Measurements from ENCODE around the gene CAP1.

DNA sequence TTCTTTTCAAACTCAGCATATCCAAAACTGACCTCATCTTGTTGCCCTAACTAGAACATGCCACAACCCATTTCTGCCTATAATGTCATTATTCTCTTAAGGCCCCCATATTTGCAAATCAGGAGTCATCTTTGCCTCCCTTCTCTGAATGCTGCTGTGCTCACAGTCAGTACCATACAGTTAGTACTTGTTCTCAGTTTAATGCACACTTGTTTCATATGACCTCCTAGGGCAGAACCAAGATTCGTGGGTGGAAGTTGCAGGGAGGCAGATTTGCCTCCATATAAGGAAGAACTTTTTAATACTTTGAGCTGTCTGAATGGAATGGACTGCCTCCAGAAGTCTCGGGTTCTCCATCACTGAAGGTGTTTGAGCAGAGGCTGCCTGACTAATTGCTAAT is 9.2 kb downstream of the CAP1 start:
- TF ChIP-seq SMC3 (conservative IDR thresholded peaks at IDR 0.05; ENCODE audit: insufficient read depth, low read depth, low read length) (no peak), KAT8 (IDR thresholded peaks at IDR 0.05; ENCODE audit: low read depth) (no peak), ZNF143 (CRISPR knock-in tag; IDR thresholded peaks at IDR 0.05) (no peak), FOXA3 (CRISPR knock-in tag; conservative IDR thresholded peaks at IDR 0.05 in 1 of 2, IDR thresholded peaks at IDR 0.05 in 1 of 2) (no peak), POLR2AphosphoS5 (IDR thresholded peaks at IDR 0.05; ENCODE audit: control insufficient read depth, insufficient read depth, low read depth, low read length) (no peak), RBBP5 (IDR thresholded peaks at IDR 0.05; ENCODE audit: borderline replicate concordance, insufficient read depth, low read length, poor library complexity, severe bottlenecking) (no peak), NUFIP1 (IDR thresholded peaks at IDR 0.05; ENCODE audit: partially characterized antibody) (no peak)
- TF ChIP-seq, protein P1, sequence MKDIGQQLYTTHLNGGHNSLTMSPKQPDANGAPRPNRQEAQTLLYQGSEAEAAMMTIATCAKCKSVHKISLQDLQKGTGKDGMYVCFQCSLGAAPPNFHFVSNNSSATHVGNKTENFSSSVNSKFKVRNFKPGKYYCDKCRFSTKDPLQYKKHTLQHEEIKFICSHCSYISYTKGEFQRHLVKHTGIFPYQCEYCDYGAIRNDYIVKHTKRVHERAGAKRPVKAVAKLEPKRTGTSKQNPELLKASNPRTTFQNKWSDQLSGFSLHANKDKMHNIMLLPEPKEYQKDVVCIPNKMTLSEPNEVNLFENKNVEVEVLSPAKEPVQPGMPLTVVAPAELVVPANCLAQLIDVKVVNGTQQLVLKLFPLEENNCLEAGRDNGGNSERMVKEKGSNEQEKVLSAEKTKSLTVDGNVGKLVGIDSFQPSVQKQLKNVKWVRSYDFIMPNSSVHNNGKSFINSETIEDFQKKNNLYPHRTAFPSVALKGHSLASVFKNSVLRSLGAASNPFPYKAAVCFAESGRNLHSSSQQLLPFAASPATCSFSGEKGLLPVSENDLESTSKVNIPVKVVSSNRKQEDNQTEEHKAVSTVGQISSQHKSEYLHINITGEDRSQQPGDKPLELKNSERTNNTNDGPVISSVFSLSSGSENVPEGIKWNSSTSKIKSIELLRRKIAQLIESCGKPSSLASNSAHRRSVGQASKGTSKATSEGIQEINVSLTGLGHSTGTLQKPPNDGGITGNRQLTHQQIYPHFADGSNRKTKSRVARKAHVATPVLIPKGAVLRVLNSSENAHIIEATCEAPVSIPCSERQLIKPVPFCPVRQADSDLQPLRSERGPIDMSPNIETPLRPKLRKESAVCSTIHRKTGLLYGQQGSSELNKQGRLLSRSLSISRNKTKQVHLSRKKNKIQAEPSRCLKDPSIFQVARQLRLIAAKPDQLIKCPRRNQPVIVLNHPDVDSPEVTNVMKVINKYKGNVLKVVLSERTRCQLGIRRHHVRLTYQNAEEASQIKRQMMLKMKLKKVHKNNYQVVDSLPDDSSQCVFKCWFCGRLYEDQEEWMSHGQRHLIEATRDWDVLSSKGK (CRISPR knock-in tag; IDR thresholded peaks at IDR 0.05) = no peak
- TF ChIP-seq, protein P2, sequence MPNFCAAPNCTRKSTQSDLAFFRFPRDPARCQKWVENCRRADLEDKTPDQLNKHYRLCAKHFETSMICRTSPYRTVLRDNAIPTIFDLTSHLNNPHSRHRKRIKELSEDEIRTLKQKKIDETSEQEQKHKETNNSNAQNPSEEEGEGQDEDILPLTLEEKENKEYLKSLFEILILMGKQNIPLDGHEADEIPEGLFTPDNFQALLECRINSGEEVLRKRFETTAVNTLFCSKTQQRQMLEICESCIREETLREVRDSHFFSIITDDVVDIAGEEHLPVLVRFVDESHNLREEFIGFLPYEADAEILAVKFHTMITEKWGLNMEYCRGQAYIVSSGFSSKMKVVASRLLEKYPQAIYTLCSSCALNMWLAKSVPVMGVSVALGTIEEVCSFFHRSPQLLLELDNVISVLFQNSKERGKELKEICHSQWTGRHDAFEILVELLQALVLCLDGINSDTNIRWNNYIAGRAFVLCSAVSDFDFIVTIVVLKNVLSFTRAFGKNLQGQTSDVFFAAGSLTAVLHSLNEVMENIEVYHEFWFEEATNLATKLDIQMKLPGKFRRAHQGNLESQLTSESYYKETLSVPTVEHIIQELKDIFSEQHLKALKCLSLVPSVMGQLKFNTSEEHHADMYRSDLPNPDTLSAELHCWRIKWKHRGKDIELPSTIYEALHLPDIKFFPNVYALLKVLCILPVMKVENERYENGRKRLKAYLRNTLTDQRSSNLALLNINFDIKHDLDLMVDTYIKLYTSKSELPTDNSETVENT (CRISPR knock-in tag; IDR thresholded peaks at IDR 0.05) = no peak
